GM12878 (cell line): Measurements from ENCODE around the gene SARDH. TPM values are rescaled to one million over a fixed set of nuclear protein-coding genes. Genes with fewer than 3 reads are reported as not detected.

ENCODE experiments used
- ATAC-seq: fragments of 200-7000 bp; cut with Tn5 transposase; 3 replicates; pipeline ENCODE4 v1.9.1; 2020; ENCODE audit warnings: mild to moderate bottlenecking, moderate library complexity
- BruUV-seq: library from RNA; stranded (reverse); fragments of 400-500 nt; replicated peaks from 2 replicates; lab custom pipeline; 2021; lab: Mats Ljungman, UMichigan
- CTCF ChIA-PET: fragments of 300-600 bp; sonication (Branson Sonifier 250); formaldehyde crosslinking; extraction: SDS; loops from one replicate; lab custom pipeline; 2021; ENCODE audit warnings: inconsistent platforms; lab: Yijun Ruan, JAX
- POLR2A ChIA-PET: fragments of 350-600 bp; formaldehyde crosslinking; extraction: SDS; loops from one replicate; lab custom pipeline; 2021; ENCODE audit warnings: inconsistent platforms; lab: Charles Lee
- RAD21 ChIA-PET: fragments of 300-600 bp; sonication (Branson Sonifier 250); formaldehyde crosslinking; loops from one replicate; lab custom pipeline; 2023; ENCODE audit warnings: antibody characterized with exemption; ENCODE audit not compliant: unreplicated experiment; lab: Charles Lee
- SMC1A ChIA-PET: fragments of 300-600 bp; sonication (Branson Sonifier 250); formaldehyde crosslinking; loops from one replicate; lab custom pipeline; 2023; ENCODE audit not compliant: unreplicated experiment, uncharacterized antibody; lab: Charles Lee
- DNase-seq: peaks from one replicate; pipeline ENCODE4 v3.0.0-alpha.2; 2011; ENCODE audit warnings: low read depth, low spot score
- FAIRE-seq: peaks from 3 replicates; lab custom pipeline; 2011; peaks lifted over from hg19 to GRCh38; lab: Jason Lieb, UNC
- H2AFZ ChIP-seq: 2 replicates; pipeline ENCODE4 v1.6.0; 2011; ENCODE audit warnings: low read depth, low read length, control low read depth; ENCODE audit not compliant: control insufficient read depth
- H3K27ac ChIP-seq: 2 replicates; pipeline ENCODE4 v1.5.1; 2011; ENCODE audit warnings: control low read depth; ENCODE audit not compliant: control insufficient read depth, insufficient read depth
- H3K27me3 ChIP-seq, 2 experiments: replicated peaks in 1 of 2; 2 replicates each; pipeline versions ENCODE4 v1.6.0 to v1.6.1; 2011; ENCODE audit warnings: low read length in 1 of 2; ENCODE audit not compliant: control insufficient read depth in 2 of 2, insufficient read depth in 2 of 2
- H3K36me3 ChIP-seq, 2 experiments: 2 replicates each; pipeline ENCODE4 v1.5.1; 2011; ENCODE audit warnings: low read length in 1 of 2; ENCODE audit not compliant: control insufficient read depth in 2 of 2, insufficient read depth in 2 of 2
- H3K4me1 ChIP-seq: 2 replicates; pipeline ENCODE4 v1.6.1; 2011; ENCODE audit warnings: mild to moderate bottlenecking, low read length, moderate library complexity, mixed read lengths; ENCODE audit not compliant: control insufficient read depth, insufficient read depth
- H3K4me2 ChIP-seq: 2 replicates; pipeline ENCODE4 v1.6.0; 2011; ENCODE audit warnings: control low read depth; ENCODE audit not compliant: control insufficient read depth, insufficient read depth
- H3K4me3 ChIP-seq: fragments of 200-600 bp; sonication (generic); 2 replicates; pipeline ENCODE4 v1.5.1; 2016
- H3K79me2 ChIP-seq: 2 replicates; pipeline ENCODE4 v1.6.0; 2011; ENCODE audit warnings: low read length; ENCODE audit not compliant: control insufficient read depth, insufficient read depth
- H3K9ac ChIP-seq: 2 replicates; pipeline ENCODE4 v1.8.0; 2011; ENCODE audit warnings: low read length, control low read depth, mixed read lengths; ENCODE audit not compliant: control insufficient read depth, insufficient read depth
- H3K9me3 ChIP-seq: replicated peaks from 3 replicates; pipeline ENCODE4 v1.5.1; 2011; ENCODE audit warnings: mild to moderate bottlenecking, low read length; ENCODE audit not compliant: control insufficient read depth, insufficient read depth
- H4K20me1 ChIP-seq: 2 replicates; pipeline ENCODE4 v1.6.0; 2011; ENCODE audit not compliant: control insufficient read depth, insufficient read depth
- BRCA1 ChIP-seq: IDR thresholded peaks from 2 replicates; pipeline ENCODE4 v1.6.1; 2011; ENCODE audit warnings: low read depth, low read length, improper control_type of control experiment
- EP300 ChIP-seq, 2 experiments: fragments of 150-350 bp in 1 of 2; IDR thresholded peaks; 2 replicates each; pipeline ENCODE4 v1.6.1; 2011 to 2012; ENCODE audit warnings: low read depth in 2 of 2, low read length in 2 of 2, borderline replicate concordance in 1 of 2, improper control_type of control experiment in 1 of 2, inconsistent platforms in 1 of 2; ENCODE audit not compliant: control insufficient read depth in 1 of 2
- PAX5 ChIP-seq: IDR thresholded peaks from 2 replicates; pipeline ENCODE4 v1.6.1; 2011; ENCODE audit warnings: low read depth, low read length, borderline replicate concordance
- WGBS: methylation state at CpG from one replicate; pipeline ENCODE4 v1.1.6; 2016; ENCODE audit warnings: low lambda C conversion rate; ENCODE audit not compliant: insufficient replicate concordance, insufficient coverage; ENCODE audit errors: missing lambda C conversion rate; 5-methylcytosine and 5-hydroxymethylcytosine counted together
- in situ Hi-C: fragments of 300-500 bp; cut with MboI; formaldehyde crosslinking; loops from 9 replicates; pipeline ENCODE4 v1.14.3; 2018; ENCODE audit warnings: mixed read lengths
- intact Hi-C: fragments of 100-400 bp; cut with micrococcal nuclease; formaldehyde crosslinking; loops from one replicate; pipeline ENCODE4 v1.14.2; 2022; ENCODE audit not compliant: unreplicated experiment
- polyA plus RNA-seq, 11 experiments: library from polyadenylated mRNA; depleted of rRNA in 4 of 11; unstranded in 6 of 11; stranded (reverse) in 5 of 11; fragments of >200 nt; fragmentation: Nextera tagmentation in 4 of 11; fragmentation: Illumina TruSeq in 1 of 11; extraction: Ambion mirVana in 4 of 11; extraction: Trizol in 1 of 11; gene quantifications; 1 replicate in 1 of 11; 2 replicates in 10 of 11; pipeline versions ENCODE4 v1.2.1 to v1.2.3, GENCODE V29; 2011 to 2016; ENCODE audit warnings: inconsistent platforms in 2 of 11, missing spikeins in 2 of 11, low read depth in 1 of 11
- total RNA-seq, 4 experiments: library from RNA; depleted of rRNA in 3 of 4; stranded (reverse); fragments of >200 nt in 3 of 4; fragmentation: Illumina TruSeq in 1 of 4; extraction: Trizol in 1 of 4; gene quantifications; 2 replicates each; pipeline versions ENCODE4 v1.2.1 to v1.2.3, GENCODE V29; 2013 to 2021
- TF ChIP-seq, protein P1 (sequence below): IDR thresholded peaks from 2 replicates; pipeline ENCODE4 v1.6.1; 2011; ENCODE audit warnings: borderline replicate concordance, low read depth, mild to moderate bottlenecking, moderate library complexity, low read length; ENCODE audit not compliant: insufficient read depth, poor library complexity, severe bottlenecking
- TF ChIP-seq, protein P2 (sequence below): IDR thresholded peaks from 2 replicates; pipeline ENCODE4 v1.6.1; 2012; ENCODE audit warnings: improper control_type of control experiment, low read depth, low read length; ENCODE audit not compliant: insufficient replicate concordance

SARDH gene
- total and polyA plus RNA-seq, 10 of the 15 experiments (the other 5 are each of a cell fraction or from before 2014, with no cell fraction given), result 0.03 to 0.15 (median 0.10) TPM; not detected in 6

- H3K27ac ChIP-seq, result no peak overlapping the region
- ChIA-PET RAD21 (no interaction called here), SMC1A (no interaction called here), POLR2A (no interaction called here), CTCF (no interaction called here)
- DNase-seq, result no peak
- no TSS peak for BruUV-seq
- ATAC-seq, result no peak
- no peaks in the 10 kb centered on the region for H3K9me3 ChIP-seq
- H3K27me3 ChIP-seq, result no peaks in the 10 kb centered on the region
- WGBS, result 49% methylated on average over 30 of the region's 32 CpGs
- no peak for FAIRE-seq
- TF ChIP-seq, protein P1, sequence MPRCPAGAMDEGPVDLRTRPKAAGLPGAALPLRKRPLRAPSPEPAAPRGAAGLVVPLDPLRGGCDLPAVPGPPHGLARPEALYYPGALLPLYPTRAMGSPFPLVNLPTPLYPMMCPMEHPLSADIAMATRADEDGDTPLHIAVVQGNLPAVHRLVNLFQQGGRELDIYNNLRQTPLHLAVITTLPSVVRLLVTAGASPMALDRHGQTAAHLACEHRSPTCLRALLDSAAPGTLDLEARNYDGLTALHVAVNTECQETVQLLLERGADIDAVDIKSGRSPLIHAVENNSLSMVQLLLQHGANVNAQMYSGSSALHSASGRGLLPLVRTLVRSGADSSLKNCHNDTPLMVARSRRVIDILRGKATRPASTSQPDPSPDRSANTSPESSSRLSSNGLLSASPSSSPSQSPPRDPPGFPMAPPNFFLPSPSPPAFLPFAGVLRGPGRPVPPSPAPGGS, result no peak
- no peaks in the 10 kb centered on the region for H3K79me2 ChIP-seq
- H2AFZ ChIP-seq, result no peak overlapping the region
- no peak overlapping the region for H3K4me2 ChIP-seq
- in situ Hi-C loops, result no loop called here
- H3K4me1 ChIP-seq, result no peaks in the 10 kb centered on the region
- no peak overlapping the region for H3K9ac ChIP-seq
- H4K20me1 ChIP-seq, result no peaks in the 10 kb centered on the region
- no peak overlapping the region for H3K4me3 ChIP-seq
- intact Hi-C loops, result no loop called here
- no peaks in the 10 kb centered on the region for H3K36me3 ChIP-seq
These were observed 44.2 kb downstream of the SARDH start for GRCh38 chr9:133693703-133694529.

DNA sequence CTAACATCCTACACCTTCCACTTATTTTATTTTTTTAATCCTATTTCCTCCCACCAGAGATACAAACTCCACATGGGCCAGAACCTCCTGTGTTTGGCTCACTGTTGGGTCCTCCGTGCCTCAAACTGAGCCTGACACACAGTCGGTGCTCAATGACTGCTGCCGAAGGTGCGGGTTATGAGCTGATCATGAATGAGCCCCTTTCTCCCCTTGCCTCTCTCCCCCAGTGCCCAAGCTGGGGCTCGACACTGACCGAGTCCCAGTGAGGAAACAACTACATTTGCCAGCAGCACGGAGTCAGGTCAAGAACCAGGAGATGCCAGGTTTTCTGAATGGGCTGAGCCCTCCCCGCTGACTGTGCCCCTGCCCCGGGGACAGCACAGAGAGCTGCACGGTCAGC lies 45.0 kb downstream of the SARDH start:
- H3K4me2 ChIP-seq, result no peak overlapping the region
- no peak overlapping the region for H3K27ac ChIP-seq
- ChIA-PET RAD21 (no interaction called here), POLR2A (interaction anchor here (0.5 kb wide), 1 partner anchor 332 kb away, joined by 3 read pairs; the partner anchor contains the start of gene BRD3OS), SMC1A (no interaction called here), CTCF (no interaction called here)
- no peak overlapping the region for H3K4me3 ChIP-seq
- H2AFZ ChIP-seq, result no peak overlapping the region
- FAIRE-seq (no peak), ATAC-seq (no peak), DNase-seq (no peak)
- H3K9me3 ChIP-seq, result no peaks in the 10 kb centered on the region
- in situ Hi-C loops (no loop called here), intact Hi-C loops (no loop called here)
- H3K36me3 ChIP-seq, result no peaks in the 10 kb centered on the region
- no peak overlapping the region for H3K9ac ChIP-seq
- no TSS peak for BruUV-seq
- no peaks in the 10 kb centered on the region for H4K20me1 ChIP-seq
- no peaks in the 10 kb centered on the region for H3K4me1 ChIP-seq
- WGBS, result 26% methylated on average over 10 of the region's 10 CpGs
- H3K27me3 ChIP-seq, result no peaks in the 10 kb centered on the region; a peak in 1 of 4 replicates
- no peaks in the 10 kb centered on the region for H3K79me2 ChIP-seq
- no peak for TF ChIP-seq PAX5
- TF ChIP-seq, protein P2, sequence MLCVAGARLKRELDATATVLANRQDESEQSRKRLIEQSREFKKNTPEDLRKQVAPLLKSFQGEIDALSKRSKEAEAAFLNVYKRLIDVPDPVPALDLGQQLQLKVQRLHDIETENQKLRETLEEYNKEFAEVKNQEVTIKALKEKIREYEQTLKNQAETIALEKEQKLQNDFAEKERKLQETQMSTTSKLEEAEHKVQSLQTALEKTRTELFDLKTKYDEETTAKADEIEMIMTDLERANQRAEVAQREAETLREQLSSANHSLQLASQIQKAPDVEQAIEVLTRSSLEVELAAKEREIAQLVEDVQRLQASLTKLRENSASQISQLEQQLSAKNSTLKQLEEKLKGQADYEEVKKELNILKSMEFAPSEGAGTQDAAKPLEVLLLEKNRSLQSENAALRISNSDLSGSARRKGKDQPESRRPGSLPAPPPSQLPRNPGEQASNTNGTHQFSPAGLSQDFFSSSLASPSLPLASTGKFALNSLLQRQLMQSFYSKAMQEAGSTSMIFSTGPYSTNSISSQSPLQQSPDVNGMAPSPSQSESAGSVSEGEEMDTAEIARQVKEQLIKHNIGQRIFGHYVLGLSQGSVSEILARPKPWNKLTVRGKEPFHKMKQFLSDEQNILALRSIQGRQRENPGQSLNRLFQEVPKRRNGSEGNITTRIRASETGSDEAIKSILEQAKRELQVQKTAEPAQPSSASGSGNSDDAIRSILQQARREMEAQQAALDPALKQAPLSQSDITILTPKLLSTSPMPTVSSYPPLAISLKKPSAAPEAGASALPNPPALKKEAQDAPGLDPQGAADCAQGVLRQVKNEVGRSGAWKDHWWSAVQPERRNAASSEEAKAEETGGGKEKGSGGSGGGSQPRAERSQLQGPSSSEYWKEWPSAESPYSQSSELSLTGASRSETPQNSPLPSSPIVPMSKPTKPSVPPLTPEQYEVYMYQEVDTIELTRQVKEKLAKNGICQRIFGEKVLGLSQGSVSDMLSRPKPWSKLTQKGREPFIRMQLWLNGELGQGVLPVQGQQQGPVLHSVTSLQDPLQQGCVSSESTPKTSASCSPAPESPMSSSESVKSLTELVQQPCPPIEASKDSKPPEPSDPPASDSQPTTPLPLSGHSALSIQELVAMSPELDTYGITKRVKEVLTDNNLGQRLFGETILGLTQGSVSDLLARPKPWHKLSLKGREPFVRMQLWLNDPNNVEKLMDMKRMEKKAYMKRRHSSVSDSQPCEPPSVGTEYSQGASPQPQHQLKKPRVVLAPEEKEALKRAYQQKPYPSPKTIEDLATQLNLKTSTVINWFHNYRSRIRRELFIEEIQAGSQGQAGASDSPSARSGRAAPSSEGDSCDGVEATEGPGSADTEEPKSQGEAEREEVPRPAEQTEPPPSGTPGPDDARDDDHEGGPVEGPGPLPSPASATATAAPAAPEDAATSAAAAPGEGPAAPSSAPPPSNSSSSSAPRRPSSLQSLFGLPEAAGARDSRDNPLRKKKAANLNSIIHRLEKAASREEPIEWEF, result no peak
- TF ChIP-seq BRCA1, result no peak
- no peak for TF ChIP-seq EP300 (IDR thresholded peaks at IDR 0.05; ENCODE audit: borderline replicate concordance in 1 of 2, control insufficient read depth in 1 of 2, low read depth in 2 of 2, low read length in 2 of 2)
